Mononuclear cell (primary cell): Measurements from ENCODE around the gene LARP6. TPM values are rescaled to one million over a fixed set of nuclear protein-coding genes. Genes with fewer than 3 reads are reported as not detected.
"Not testable (repeated sequence)": the region's sequence is repeated elsewhere in the genome, so short reads cannot be mapped to it uniquely, and the experiment has no call there.

ENCODE experiments used
- H3K27me3 ChIP-seq: 2 replicates; pipeline ENCODE4 v1.6.0; 2011; ENCODE audit warnings: low read length, control low read depth; ENCODE audit not compliant: insufficient read depth
- H3K4me1 ChIP-seq: 2 replicates; pipeline ENCODE4 v1.5.1; 2011; ENCODE audit warnings: mild to moderate bottlenecking, low read length, control low read depth; ENCODE audit not compliant: insufficient read depth
- H3K4me3 ChIP-seq: 2 replicates; pipeline ENCODE4 v1.5.1; 2011; ENCODE audit warnings: mild to moderate bottlenecking, low read length, moderate library complexity
- H3K9me3 ChIP-seq: 2 replicates; pipeline ENCODE4 v1.5.1; 2011; ENCODE audit warnings: low read depth, mild to moderate bottlenecking, control low read depth, low read length
- total RNA-seq: library from RNA; depleted of rRNA; stranded (reverse); fragments of >200 nt; gene quantifications from one replicate; pipeline ENCODE4 v1.2.3, GENCODE V29; 2012

The LARP6 gene
- total RNA-seq, 1 donor = not detected

- Histone ChIP-seq H3K4me3 (no peak overlapping the region), H3K4me1 (no peaks in the 10 kb centered on the region), H3K9me3 (no peaks in the 10 kb centered on the region), H3K27me3 (no peaks in the 10 kb centered on the region)
Observed at GRCh38 chr15:70867911-70868467, 14.0 kb upstream of the LARP6 start.

- Histone ChIP-seq H3K9me3 (no peaks in the 10 kb centered on the region), H3K4me3 (no peak overlapping the region), H3K27me3 (no peaks in the 10 kb centered on the region), H3K4me1 (no peaks in the 10 kb centered on the region)
Observed at GRCh38 chr15:70866982-70867641, 13.2 kb upstream of the LARP6 start.

GRCh38 chr15:70863450-70864218 is 9.7 kb upstream of the LARP6 start:
- Histone ChIP-seq H3K4me1 (no peaks in the 10 kb centered on the region), H3K9me3 (no peaks in the 10 kb centered on the region), H3K4me3 (no peak overlapping the region), H3K27me3 (no peaks in the 10 kb centered on the region)

GRCh38 chr15:70859998-70860397 is 6.0 kb upstream of the LARP6 start:
- no peaks in the 10 kb centered on the region for H3K4me1 ChIP-seq
- H3K27me3 ChIP-seq = peaks cover 16% of the 10 kb centered on the region
- H3K9me3 ChIP-seq = no peaks in the 10 kb centered on the region
- no peak overlapping the region for H3K4me3 ChIP-seq

GRCh38 chr15:70859322-70859908 is 5.5 kb upstream of the LARP6 start:
- Histone ChIP-seq H3K9me3 (no peaks in the 10 kb centered on the region), H3K4me3 (no peak overlapping the region), H3K4me1 (no peaks in the 10 kb centered on the region), H3K27me3 (peaks cover 21% of the 10 kb centered on the region)

GRCh38 chr15:70858614-70859321 is 4.8 kb upstream of the LARP6 start:
- H3K4me3 ChIP-seq, H3K4me1 ChIP-seq, H3K9me3 ChIP-seq: not testable (repeated sequence)
- H3K27me3 ChIP-seq = peaks cover 24% of the 10 kb centered on the region

GRCh38 chr15:70857562-70858285 is 3.8 kb upstream of the LARP6 start:
- Histone ChIP-seq H3K4me1 (peaks cover 4% of the 10 kb centered on the region), H3K9me3 (no peaks in the 10 kb centered on the region), H3K27me3 (peaks cover 32% of the 10 kb centered on the region), H3K4me3 (no peak overlapping the region)

- Histone ChIP-seq H3K4me3 (no peak overlapping the region), H3K9me3 (no peaks in the 10 kb centered on the region)
Observed at GRCh38 chr15:70856884-70857561, 3.1 kb upstream of the LARP6 start.

GRCh38 chr15:70856177-70856883 is 2.4 kb upstream of the LARP6 start:
- Histone ChIP-seq H3K9me3 (no peaks in the 10 kb centered on the region), H3K4me1 (peaks cover 4% of the 10 kb centered on the region), H3K4me3 (no peak overlapping the region), H3K27me3 (peaks cover 45% of the 10 kb centered on the region)

More at GRCh38 chr15:70856884-70857561, 3.1 kb upstream of the LARP6 start:
- Histone ChIP-seq H3K4me1 (peaks cover 4% of the 10 kb centered on the region), H3K27me3 (peaks cover 38% of the 10 kb centered on the region)

GRCh38 chr15:70855764-70856163 is 1.8 kb upstream of the LARP6 start:
- peaks cover 50% of the 10 kb centered on the region for H3K27me3 ChIP-seq
- peaks cover 4% of the 10 kb centered on the region for H3K4me1 ChIP-seq
- H3K9me3 ChIP-seq = no peaks in the 10 kb centered on the region
- H3K4me3 ChIP-seq = no peak overlapping the region

GRCh38 chr15:70854666-70854976 is 664 bp upstream of the LARP6 start:
- Histone ChIP-seq H3K4me1 (peaks cover 4% of the 10 kb centered on the region), H3K9me3 (no peaks in the 10 kb centered on the region), H3K4me3 (no peak overlapping the region), H3K27me3 (peaks cover 60% of the 10 kb centered on the region)

- H3K4me3 ChIP-seq = no peak overlapping the region
- no peaks in the 10 kb centered on the region for H3K9me3 ChIP-seq
- peaks cover 4% of the 10 kb centered on the region for H3K4me1 ChIP-seq
- H3K27me3 ChIP-seq = peaks cover 65% of the 10 kb centered on the region
Observed at GRCh38 chr15:70853318-70853972, 512 bp downstream of the LARP6 start.
